Dedifferentiated amniotic fluid mesenchymal stem cell (primary cell): ENCODE measurements around the gene NPHP1.
"Not testable (repeated sequence)": the region's sequence is repeated elsewhere in the genome, so short reads cannot be mapped to it uniquely, and the experiment has no call there.

Source experiments
- DNase-seq: peaks from one replicate; pipeline ENCODE4 v3.0.0-alpha.2; 2016; ENCODE audit errors: extremely low spot score

NPHP1 gene

DNA sequence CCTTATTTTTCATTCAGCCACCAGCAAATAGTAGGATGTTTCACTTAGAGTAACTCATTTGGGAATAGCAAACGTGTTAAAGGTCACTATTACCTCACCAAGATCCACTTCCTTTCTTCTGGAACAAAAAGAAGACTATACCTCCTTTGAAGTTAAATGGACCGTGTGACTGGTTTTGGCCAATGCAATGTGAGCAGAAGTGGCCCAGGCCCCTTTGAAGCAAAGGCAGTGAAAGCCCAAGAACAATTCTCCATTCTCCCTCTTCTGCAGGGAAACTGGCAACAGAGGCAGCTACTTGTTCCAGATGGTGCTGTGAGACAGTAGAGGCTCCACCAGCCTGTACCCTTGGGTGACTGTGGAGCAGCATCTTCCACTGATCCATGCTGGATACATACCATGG, 77.9 kb downstream of the NPHP1 start:
- DNase-seq: no peak

DNA sequence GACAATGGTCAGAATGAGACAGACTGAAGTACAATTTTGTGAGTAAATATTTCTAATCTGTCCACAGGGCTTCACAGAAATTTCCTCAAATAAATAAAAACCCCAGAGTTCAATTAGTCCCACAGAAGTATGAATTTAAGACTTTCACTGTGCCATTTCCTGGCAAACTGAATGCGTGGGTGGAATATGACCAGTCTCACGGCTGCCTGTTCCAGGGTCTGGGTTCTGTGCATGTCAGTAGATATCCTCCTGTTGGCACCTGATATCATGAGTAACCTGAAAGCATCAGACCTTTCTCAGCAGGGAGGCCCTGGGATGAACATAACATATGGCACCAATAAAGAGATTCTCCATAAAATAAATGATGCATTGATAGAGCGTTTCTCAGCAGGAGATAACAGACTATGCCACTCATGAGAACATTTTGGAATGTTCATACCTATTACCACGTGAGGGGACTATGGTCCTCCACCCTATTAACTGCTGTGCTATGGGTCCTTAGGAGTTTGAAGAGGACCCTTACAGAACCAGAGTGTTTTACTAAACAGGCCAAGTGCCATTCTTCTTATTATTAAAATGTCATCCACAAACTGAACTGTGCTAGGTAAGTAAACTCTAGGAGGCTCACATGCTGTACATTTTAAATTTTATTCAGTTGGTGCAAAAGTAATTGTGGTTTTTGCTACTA, 78.6 kb downstream of the NPHP1 start:
- no peak for DNase-seq

DNA sequence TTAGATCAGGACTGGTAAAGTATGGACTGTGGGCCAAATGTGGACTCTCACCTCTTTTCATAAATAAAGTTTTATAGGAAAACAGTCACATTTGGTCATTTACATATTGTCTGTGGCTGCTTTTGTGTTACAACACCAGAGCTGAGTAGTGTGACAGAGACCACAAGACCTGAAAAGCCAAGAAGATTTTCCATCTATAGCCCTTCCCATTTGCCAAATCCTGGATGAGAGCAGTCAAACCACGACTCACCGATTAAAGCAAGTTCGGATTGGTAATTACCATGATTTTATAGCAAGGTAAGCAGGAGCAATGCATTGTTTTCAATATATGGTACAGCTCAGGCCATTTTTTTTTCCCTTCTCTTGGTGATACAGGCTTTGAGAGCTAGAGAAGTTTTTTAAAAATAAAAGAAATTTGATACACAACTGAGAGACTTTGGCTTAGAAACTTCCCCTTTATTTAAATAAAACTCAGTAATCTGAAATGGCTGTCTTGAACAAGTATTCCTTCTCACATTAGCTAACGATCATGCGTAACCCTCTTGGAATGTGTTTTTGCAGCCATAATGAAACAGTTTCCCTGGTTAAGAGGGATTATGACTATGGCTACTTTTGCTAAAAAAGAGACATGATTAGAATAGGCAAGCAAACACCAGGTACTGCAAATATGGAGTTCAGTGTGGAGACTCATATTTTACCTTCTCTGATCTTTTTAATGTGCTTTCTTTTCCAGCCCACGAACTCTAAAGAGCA, 79.7 kb downstream of the NPHP1 start:
- DNase-seq: no peak

DNA sequence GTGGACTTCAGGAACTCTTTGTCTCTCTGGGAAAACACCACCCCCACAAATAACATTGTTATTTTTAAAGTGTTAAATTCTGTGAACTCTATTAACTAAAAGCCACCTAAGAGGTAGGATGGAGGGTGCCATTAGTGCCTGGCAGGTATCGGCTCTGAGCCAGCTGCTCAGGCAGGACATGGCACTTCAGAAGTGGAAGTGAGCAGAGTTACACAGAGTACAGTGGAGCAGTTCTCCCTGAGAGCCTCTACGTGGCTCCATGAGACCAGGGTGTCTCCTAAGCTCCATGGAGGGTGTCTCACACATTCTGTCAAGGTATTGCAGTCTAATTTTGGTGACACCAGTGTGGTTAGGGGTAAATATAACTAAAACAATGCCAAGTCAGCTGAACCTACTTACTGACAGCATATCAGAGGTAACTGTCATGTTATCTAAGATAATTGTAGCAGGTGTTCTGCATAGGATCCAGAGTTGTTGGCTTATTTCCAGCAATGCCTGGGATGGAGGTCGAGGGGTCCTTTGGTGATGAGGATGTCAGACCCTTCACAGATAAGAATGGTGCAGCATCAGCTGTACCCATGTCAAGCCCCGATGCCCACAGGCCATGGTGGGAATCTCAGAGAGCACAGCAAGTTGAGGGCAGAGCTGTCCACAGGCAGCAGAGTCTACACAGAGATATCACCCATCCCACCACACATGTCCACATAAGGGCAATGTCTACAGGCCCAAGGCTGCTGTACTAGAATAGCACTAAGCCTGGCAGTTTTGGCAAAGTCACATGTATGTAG, 80.6 kb downstream of the NPHP1 start:
- DNase-seq: no peak

DNA sequence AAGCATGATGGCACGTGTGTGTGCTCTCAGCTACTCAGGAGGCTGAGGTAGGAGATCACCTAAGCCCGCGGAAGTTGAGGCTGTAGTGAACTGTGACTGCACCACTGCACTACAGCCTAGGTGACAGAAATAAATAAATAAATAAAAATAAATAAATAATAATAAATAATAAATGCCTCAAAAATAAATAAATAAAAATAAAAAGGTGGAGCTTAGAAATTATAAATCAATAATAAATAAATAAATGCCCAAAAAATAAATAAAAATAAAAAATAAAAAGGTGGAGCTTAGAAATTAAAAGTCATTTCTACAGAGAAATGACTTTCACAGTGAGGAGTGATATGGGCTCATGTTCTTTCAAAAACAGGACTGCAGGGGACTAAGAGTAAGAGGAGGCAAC, 83.2 kb downstream of the NPHP1 start:
- DNase-seq: no peak

DNA sequence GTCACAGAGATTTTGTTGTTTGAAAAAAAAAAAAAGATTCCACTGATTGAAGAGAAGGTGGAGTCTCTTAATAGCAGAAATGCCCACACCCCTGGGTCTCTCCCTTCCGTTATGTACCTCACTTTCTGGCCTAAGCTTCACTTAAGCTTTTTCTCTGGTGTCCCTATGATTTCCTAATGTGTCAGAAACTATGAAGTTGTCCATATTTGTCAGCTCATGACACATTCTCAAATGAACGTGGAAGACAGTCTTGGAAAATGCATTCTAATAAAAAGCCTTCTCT, 83.8 kb downstream of the NPHP1 start:
- no peak for DNase-seq

DNA sequence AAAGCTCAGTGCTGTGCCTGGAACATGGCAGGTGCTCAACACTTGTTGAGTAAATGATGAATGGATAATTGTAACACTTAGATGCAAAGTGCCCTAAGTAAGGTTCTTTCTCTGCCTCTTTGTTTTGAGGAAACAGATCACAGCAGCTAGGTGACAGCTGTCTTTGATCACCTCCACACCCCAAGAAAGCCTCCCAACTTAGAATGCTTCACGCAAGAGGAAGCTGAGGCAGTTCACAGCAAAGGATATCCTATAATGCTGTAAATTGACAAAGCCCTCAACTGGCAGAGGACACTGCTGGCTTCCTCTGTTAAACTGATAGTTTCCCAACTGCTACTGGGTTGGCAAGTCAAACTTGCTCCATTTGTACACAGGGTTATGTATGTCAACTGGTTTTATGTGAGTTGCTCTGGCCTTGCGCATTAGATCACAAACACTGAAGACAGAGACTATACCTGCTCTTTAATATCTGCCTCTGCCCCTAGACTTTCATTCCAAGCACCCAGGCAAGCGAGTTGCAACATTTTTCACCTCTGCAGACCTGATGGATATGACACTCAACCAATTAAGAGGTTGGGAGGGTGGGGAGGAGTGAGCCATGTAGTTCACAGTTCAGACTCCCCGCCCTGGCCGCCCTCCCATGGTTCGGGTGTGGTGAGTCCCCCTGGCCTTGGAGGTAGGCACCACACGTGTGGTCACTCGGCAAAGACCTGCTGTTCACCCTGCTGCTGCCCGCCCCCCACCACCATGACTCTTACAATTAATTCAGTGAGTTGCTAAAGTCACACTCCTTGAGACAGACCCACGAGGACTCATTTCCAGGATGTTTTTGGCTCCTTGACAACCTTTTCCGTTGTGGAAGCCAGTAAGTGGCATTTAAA, 84.4 kb downstream of the NPHP1 start:
- no peak for DNase-seq

DNA sequence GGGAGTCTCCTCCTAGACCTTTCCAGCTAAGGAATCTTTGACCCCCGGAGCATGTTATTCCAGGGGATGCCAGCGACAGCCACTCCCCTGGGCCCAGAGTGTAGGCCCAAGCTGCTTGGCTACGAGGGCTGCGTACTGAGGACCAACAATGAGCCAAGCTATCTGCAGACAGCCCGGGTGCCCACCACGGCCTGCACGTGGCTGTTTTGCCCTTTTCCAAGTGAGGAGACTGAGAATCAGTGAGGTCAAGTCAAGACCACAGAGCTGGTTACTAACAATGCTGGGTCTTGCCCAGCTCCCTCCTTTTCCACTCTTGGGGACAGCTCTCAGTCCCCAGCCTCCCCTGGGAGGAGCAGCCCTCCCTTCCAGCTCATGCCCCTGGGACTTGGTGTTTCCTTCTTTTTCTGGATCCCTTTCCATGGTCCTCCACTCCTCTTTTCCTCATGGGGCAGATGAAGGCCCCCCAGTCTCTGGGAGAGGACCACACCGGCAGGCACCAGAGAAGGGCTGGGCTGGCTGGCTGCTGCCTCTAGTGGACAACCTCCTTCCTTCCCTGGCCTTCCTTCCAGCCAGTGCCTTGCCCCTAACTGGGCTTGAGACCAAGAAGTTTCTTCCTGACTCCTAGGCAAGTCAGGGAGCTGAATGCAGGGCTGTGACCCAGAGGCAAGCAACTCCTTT, 88.6 kb downstream of the NPHP1 start:
- DNase-seq: no peak

DNA sequence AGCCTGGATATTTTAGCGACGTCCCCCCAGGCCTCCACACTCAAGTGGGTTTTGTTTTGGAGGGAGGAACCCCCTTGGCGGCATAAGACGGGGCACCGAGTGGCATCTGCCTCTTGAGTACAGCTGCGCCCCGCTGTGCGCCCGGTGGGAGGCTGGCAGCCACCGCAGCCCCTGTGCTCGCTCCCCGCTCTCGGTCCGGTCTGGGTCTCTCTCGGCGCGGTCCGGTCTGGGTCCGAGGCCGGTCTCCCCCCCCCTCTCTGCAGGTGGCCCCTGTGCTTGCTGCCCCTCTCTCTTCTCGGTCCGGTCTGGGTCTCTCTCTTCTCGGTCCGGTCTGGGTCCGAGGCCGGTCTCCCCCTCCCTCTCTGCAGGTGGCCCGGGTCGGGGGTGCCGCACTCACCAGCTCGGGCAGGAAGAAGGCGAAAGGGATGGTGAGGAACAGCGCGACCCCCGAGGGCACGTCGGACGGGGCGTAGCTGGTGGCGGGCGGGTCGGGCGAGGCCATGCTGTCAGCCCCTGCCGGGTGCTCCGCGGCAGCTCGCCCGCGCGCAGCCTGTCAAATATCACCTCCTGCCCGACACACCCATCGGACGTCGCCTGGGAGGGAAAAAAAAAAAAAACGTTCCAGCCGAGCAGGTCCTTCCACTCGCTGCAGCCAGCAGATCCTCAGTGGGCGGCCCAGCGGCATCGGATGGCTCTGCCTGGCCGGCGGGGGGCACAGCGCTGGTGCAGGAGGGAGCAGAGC, 89.4 kb downstream of the NPHP1 start, which contains the start of gene MALL:
TSS of gene MALL (minus strand) at position 532 of the 742 bp plus-strand sequence. CDS start at position 502, 30 bp downstream.
- no peak for DNase-seq

DNA sequence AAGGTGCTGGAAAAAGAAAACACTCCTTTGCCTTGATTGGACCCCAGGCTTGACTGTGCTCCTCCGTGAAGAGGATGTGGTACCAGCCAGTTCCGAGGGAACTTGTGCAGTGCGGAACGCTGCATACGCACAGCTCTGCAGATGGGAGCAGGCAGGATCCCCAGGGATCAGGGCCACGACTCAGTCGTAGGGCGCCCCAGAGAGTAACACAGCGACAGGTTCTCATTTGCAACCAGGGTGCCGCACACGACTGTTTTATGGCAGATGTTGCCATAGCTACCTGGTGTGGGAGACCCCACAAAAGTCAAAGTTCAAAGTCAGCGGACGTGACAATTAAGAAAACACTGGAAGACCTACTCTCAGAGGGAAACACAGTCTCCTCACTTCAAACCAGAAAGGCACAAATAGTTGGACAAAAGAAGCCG, 90.0 kb downstream of the NPHP1 start:
- no peak for DNase-seq

DNA sequence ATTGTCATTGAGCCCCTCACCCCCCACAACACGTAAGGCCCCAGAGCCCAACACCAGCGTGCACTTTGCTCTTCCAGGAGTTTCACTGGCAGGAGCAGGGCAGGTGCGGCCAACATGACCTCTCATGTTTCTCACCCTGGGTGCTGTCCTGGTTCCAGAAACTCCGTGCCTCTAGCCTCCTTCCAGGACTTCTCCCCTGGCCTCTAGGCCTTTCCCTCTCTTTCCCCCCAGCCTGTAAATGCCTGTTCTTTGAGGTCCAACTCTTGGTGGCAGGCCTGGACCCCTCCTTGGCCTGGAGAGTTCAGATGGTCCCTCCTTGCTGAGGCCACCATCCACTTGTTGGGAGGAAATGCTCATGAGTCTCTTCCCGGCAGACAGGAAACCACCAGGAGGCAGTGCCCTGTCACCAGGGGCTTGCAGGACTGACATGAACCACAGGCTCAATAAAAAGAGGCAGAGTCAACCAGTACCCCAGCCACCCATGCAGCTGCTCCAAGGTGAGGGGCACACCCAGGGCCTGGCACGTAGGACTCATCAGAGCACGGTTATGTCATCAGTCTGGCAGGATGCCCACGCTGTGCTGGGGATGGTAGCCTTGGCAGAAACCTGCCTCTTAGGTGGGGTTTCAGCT, 90.7 kb downstream of the NPHP1 start:
- no peak for DNase-seq

DNA sequence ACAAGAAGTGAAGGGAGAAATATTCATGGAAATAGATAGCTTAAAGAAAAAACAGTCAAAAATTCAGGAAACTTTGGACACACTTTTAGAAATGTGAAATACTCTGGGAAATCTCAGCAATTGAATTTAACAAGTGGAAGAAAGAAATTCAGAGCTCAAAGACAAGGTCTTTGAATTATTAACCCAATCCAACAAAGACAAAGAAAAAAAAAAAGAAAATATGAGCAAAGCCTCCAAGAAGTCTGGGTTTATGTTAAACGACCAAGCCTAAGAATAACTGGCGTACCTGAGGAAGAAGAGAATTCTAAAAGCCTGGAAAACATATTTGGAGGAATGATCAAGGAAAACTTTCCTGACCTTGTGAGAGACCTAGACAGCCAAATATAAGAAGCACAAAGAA, 96.5 kb downstream of the NPHP1 start:
- not testable (repeated sequence) for DNase-seq

DNA sequence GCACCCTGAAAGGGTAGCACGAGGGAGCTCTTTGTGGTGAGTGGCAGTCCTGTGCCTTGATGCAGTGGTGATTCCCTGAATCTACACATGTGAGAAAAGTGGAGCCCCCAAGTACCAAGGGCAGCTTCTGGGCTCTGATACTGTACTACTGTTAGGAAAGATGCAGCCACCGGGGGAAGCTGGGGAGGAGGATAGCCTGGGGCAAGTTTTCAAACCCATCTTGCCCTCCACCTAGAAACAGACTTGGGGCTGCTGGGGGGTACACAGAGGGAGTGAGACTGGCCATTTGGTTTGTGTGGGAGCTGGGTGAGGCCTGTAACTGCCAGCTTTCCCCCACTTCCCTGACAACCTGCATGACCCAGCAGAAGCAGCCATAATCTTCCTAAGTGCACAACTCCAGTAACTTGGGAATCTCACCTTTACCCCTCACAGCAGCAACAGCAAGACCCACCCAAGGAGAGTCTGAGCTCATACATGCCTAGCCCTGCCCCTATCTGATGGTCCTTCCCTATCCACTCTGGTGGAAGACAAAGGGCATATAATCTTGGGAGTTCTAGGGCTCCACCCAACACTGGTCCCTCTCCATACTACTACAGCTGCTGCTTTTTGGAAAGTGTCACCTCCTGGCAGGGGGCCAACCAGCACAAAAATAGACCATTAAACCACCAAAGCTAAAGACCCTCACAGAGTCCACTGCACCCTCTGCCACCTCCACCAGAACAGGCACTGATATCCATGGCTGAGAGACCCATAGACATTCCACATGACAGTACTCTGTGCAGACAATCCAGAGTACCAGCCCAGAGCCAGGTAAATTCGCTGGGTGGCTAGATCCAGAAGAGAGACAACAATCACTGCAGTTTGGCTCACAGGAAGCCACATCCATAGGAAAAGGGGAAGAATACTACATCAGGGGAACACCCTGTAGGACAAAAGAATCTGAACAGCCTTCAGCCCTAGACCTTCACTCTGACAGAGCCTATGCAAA, 97.4 kb downstream of the NPHP1 start:
- no peak for DNase-seq

DNA sequence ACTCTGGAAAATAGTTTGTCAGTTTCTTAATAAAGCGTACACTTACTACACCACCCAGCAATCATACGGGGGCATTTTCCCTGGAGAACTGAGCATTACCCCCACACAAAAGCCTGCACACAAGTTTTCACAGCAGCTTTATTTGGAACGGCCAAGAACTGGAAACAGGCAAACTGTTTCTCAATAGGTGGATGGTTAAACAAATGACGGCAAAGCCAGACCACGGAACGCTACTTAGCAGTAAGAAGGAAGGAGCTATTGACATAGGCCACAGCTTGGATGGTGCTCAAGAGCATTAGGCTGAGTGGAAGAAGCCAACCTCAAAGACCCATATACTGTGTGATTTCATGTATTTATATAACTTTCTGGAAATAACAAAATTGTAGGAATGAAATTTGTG, 98.2 kb downstream of the NPHP1 start:
- DNase-seq: no peak

DNA sequence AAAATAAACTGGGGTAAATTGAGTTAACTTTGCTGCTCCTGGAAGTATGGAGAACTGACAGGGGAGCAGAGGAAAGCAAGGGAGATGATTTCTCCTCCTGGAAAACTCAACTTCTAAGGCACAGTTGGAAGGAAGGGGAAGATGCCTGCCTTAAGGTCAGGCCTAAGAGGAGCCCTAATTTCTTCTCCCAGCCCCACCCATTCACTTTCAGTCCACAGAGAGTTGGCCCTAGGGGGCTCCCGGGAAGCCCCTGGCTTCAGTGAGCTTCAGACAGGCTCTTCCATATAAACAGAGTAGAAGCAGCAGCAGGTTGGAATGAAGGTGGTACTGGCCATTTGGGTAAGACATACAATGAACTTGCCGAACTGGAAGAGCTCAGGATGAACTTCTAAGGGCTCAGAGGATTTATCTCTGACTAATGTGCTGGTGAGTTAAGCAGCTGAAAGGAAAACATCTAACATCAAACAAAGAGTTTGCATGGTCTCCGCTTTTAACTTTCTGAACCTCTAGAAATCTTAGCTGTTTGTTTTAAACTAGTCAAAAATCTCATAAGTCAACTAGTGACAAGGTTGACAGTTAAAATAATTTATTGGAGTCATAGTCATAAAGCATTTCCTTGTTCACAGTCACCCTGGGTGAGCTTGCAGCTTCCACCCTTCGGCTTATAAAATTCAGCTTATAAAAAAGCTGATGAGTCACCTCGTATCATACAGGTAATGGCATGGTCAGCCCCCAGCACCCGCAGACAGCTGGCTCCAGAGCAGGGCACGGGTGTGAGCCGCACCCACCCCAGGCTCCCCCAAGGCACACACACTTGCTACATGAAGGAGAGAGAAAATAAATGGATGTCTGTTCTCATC, 99.0 kb downstream of the NPHP1 start:
- DNase-seq: no peak

DNA sequence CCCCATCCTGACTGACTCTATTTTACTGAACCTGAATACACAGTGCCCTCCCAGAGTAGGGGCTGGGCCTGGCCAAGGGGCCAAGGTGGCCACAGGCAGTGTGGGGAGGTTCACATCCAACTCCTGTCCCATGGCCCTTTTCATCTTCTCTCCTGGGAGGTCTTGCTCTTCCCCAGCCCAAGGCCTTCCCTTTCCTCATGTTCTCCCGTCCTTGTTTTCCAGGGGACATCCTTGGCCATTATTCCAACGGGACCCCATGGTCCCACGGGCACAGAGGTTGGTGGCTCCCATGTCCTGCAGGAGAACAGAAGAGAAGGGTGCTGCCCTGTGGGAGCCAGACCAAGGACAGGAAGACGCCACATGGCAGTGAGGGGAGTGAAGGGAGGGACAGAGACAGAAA, 99.6 kb downstream of the NPHP1 start:
- DNase-seq: no peak

DNA sequence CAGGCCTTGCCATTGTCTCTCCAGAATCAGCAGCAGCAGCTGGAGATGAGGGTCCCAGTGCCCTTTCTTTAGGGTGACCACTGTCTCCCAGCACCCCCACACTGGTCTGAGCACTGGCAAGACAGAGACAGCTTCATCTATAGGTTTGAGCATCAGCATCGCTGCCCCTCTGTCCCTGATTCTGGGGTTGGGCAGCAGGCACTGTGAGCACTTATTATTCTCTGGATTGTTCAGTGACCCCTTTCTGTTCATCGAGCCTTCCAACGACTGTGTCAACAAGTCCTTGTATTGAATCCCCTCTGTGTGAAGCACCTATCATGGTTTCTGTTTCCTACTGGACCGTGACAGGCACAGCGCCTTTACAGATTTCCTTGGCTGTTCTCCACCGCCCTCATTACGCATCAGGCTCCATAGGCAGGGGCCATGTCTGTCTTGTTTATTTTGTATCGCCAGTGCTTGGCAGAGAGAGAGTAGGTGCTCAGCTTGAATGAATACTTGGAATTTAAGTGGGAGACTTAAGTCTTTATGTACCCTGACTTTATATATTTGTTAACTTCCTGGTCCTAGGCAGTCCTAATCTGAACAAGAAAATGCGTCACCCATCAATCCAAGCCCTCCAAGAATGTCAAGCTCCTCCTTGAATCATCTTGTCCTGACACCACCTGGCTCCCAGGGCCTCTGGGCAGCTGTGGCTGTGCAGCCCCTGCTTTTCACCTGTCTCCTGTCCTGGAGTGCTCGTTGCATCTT, 100.6 kb downstream of the NPHP1 start:
- DNase-seq: no peak
